HG03045 (cell line): Measurements from ENCODE around the gene COL5A1.

Experiments
- ATAC-seq: cut with Tn5 transposase; IDR thresholded peaks from one replicate; pipeline ENCODE4 v1.9.1; 2021; ENCODE audit warnings: mild to moderate bottlenecking, moderate library complexity; ENCODE audit not compliant: unreplicated experiment

The COL5A1 gene

DNA sequence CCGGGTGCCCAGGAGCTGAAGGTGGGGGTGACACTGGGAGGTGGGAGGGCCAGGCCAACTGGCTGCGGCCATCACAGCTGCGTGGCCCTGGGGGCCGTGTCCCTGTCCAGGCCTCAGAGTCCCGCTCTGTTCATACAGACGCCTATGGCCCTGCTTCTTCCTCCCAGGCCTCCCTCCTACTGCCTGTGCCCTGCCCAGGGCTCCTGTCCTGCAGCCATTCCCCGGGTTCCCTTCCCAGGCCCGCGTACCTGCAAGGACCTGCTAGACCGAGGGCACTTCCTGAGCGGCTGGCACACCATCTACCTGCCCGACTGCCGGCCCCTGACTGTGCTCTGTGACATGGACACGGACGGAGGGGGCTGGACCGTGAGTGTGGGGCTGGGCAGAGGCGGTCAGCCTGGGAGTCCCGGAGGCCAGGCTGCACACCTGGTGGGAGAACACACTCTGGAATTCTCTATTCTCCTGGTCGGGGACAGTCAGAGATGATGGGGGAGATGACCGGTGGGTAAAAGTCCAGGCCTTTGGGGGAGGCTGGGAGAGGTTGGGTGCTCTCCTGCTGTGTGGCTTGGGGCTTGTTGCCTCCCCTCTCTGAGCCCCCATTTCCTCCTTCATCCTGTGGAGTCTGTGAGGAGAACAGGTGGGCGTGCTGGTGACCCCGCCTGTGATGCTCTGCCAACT is 243.5 kb downstream of the COL5A1 start:
- ATAC-seq = no peak

DNA sequence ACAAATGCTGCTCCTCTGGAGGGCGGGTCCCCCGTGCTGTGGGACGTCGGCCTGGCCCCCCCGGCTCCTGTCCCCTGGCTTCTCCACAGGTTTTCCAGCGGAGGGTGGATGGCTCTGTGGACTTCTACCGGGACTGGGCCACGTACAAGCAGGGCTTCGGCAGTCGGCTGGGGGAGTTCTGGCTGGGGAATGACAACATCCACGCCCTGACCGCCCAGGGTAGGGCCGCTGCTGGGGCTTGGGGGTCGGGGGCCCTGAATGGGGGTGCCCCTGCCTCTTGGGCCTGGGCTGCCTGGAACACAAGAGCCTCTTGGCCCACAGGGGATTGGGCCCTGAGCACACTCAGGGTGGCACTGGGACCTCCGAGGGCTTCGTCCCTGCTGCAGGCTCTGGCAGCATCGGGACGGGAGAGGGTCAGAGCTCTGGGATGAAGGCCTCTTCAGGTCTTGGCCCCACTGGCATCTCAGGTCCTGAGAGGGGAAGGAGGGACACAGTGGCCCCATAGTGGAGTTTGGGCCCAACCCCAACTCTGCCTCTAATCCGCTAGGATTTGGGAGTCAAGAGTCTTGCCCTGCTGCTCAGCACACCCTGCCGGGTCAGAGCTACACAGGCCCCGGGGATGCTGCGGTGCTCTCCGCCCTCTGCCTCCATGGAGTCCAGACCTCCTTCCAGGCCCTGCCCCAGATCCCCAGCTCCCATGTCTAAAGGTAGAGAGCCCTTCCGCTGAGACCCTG is 244.2 kb downstream of the COL5A1 start:
- ATAC-seq = no peak

DNA sequence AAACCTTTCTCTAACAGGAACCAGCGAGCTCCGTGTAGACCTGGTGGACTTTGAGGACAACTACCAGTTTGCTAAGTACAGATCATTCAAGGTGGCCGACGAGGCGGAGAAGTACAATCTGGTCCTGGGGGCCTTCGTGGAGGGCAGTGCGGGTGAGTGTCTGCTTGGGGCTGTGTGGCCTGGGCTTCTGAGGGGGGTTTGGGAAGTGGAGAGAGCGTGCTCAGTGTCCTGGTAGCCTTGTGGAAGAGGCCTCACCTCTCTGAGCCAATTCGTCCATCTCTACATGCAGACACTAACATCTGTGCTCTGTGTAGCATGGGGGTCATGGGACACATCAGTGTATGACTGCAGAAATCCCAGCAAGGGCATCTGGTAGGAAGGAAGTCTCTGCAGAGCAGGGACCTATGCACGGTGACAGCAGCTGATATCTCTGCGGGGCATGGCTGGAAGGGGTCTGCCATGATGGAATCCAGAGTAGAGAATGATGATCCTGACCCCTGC is 244.9 kb downstream of the COL5A1 start:
- no peak for ATAC-seq

DNA sequence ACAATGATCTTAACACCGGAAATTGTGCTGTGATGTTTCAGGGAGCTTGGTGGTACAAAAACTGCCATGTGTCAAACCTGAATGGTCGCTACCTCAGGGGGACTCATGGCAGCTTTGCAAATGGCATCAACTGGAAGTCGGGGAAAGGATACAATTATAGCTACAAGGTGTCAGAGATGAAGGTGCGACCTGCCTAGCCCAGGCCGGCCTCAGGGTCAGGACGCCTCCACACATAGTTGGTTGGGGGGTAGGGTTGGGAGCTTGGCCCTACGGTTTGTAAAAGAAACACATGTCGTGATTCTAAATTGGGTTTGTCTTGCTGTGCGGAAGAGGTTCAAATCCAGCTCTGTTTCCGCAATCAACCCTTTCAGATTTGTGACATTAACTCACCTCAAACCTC is 245.6 kb downstream of the COL5A1 start:
- ATAC-seq = no peak

DNA sequence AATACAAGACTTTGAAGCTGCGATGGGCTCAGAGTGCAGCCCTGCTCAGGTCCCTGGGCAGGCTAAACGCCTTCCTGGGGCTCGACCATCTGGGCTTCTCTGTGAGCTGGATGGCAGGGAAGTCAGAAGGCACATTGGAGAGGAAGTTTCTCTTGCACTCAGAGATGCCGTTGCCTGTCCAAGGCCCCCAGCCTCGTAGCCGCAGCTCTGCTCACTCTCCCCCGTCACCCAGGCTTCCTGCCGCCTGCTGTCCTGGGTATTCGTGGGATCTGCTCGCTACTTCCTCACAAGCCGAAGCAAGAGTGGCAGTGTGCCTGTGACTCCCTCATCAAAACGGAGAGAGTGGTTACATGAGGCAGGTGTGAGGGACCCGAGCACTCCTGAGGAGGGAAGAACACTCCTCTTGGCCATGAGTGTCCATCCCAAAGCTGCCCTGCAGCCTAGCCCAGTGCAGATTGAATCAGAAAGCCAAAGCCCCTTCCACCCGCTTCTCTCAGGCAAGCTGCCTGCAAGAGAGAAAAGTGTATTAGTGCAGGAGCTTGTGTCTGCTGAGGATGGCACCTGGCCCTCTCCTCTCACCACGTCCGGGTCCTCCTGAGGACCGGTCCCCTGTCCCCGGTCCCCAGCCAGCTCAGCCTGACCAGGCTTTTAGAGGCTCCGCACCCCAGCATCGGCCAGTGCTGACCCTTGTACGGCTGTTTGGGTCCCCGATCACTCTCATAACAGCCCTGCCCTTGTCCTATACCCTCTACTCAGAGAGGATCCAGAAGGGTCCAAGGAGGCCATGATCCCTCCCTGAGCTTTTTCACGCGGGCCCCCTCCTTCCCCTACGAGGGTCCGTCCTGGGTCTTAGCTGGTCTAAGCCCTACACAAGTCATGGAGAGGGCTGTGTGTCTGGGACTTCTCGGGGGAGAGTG is 246.3 kb downstream of the COL5A1 start:
- no peak for ATAC-seq

DNA sequence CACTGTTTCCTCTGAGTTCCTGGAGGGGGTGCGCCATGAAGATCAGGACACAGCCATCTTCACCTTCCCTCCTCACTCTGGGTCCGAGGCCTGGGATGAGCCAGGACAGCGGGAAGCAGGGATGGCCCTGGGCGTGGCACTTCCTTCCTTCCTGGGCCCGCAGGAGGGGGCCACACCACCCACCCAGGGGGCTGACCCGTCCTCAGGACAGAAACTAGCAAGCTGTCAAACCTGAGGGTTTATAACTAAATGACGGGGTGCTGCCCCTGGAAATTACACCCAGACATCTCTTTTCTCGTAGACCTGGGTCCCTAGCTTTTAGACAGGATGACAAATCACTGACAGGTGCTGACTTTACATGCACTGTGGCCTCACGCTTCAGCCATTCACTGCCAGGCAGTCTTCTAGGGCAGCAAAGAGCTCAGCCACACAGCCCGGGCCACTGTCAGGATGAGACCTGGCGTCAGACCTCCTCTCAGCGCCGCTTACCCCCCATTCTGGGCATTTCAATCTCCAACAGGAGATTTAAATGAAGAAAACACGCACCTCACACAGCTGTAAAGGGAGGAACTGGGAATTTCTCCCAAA is 247.1 kb downstream of the COL5A1 start:
- ATAC-seq = no peak

DNA sequence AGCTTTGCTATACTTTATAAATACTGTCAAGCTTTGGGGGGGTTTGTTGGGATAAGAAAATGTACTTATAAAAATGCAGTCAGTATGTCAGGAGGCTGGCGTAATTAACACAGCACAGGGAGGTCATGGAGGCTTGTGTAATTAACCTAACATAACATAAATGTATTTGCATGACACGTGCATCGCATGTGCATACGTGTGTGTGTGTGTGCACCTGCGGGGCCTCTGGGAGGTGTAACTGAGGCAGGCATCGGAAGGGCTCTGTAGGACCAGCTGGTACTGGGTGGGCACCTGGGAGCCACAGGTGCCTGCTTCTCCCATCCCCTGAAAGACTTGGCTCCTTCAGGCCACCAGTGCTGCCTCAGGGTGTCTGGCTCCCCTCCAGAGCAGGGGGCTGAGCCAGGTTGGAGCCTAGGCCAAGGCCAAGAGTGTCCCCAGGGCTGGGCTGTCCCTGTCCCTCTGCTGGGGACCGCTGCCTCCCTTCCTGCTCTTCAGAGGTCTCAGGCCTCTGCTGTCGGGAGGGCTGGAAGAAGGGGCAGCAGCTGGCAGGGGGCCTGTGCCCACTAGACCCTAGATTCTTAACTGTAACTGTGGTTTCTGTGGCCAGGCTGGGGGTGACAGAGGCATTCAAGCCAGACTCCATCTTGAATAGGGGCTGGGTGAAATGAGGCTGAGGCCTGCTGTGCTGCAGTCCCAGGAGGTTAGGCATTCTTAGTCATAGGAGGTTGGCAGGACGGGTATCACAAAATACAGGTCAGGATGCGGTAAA is 248.0 kb downstream of the COL5A1 start:
- ATAC-seq = no peak

DNA sequence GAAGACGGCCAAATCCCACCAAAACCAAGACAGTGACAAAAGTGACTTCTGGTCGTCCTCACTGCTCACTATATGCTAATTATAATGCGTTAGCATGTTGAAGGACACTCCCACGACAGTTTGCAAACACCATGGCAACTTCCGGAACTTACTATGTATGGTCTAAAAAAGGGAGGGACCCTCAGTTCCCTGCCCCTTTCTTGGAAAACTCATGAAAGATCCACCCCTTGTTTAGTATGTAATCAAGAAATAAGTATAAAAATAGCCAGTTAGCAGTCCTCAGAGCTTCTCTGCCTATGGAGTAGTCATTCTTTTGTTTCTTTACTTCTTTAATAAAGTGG is 248.5 kb downstream of the COL5A1 start:
- ATAC-seq = no peak

DNA sequence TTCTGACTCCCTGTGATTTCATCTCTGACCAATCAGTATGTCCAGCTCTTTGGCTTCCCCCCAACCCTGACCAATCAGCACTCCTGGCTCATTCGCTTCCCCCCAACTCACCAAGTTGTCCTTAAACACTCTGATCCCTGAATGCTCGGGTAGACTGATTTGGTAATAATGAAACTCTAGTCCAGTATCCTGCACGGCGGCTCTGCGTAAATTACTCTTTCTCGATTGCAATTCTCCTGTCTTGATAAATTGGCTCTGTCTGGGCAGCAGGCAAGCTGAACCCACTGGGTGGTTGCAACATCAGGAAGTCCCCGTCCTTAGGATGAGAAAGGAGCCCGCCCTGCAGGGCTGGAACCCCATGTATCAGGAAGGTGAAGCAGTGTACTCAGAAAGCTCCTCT is 249.4 kb downstream of the COL5A1 start:
- ATAC-seq = no peak

DNA sequence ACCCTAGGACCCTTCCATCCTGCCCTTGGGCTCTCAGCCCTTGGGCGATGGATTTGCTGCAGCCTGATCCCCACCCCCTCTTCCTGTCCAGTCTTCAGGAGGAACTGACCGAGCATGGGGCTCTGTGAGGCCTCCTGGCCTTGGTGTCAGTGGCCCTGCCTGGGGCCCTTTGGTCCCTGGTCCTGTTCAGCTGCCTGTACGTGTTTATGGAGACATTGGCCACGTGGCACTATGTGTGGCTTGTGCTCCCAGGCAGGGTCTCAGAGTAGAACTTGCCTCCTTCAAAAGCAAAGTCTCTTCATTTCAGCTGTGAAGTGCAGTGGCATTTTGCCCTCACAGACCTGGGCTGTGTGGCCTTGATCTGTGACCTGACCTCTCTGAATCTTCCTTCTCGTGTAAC is 250.1 kb downstream of the COL5A1 start:
- ATAC-seq = no peak

DNA sequence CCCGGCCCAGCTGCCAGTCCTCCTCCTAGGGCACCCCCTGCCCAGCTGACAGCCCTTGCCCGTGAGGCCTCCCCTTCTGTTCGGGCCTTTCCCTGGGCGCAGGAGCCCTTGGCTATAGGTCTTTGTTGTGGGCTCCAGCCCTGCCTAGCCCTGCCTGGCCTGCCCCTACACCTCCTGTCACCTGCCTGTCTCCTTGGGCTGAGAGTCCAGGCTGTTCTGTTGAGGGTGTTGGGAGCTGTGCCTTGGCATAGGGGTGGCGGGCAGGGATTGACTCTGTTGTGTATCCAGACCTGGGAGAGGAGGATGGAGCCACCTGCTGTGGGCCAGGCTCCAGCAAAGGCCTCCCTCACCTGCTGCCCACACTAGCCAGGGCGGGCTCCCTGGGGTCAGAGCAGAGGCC is 250.6 kb downstream of the COL5A1 start:
- no peak for ATAC-seq

DNA sequence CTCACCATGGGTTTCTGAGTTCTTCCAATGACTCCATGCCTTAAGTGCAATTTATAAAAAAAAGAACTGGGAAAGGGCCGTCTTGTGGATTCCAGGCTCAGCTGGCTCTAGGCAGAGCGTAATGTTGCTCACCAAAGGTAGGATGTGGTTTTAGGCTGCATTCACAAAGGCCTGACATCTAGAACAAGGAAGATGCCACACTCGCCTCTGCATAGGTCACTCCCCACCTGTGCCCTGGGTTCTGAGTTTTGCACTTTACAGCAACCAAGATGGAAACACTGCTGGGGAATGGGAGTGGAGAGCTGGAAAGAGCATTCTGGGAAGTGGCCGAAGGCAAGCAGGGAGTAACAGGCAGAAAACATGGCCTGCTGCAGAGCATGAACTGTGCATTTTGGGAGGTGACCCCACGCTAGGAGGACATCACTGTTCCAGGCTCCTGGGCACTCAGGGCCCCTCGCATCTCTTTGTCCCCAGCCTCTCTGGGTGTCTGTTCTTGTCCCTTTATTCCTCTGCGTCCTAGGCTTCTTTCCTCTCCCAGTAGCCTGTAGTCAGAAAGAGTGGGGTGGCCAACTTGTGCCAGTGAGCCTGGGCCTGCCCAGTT is 251.3 kb downstream of the COL5A1 start:
- no peak for ATAC-seq
